ENCODE measurements around the gene EP400. TPM values are rescaled to one million over a fixed set of nuclear protein-coding genes. Genes with fewer than 3 reads are reported as not detected.

EP400 gene
- total and polyA plus RNA-seq, 2 of the 13 experiments (the other 11 are each of a cell fraction or from before 2014, with no cell fraction given), result 4.9 to 5.0 TPM

DNA sequence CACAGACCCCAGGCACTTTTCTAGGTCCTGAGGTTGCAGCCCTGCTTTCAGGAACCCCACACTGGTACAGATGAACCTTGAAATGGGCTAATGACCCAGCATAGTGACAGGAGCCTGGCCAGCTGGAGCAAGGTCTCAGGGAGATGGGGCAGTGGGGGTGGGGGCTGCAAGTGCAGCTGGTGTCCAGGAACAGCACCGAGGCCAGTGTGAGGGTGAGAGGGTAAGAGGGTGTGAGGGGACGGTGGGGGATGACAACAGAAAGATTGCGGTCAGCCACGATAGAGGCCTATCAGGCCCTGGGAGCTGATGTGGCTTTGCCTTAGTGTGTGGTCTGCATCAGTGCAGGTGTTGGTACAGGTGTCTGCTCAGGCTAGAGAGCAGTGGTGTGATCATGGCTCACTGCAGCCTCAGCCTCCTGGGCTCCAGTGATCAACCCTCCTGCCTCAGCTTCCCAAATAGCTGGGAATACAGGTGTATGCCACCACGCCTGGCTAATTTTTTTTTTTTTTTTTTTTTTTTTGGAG lies 59.7 kb downstream of the EP400 start:
- 98% methylated on average over 5 of the region's 5 CpGs for WGBS (ENCODE audit: low lambda C conversion rate)
- Histone ChIP-seq H3K9ac (ENCODE audit: insufficient read depth, low read depth, low read length) (no peak overlapping the region), H3K79me2 (ENCODE audit: insufficient read depth, low read length) (no peaks in the 10 kb centered on the region), H4K20me1 (ENCODE audit: insufficient read depth, low read length) (no peaks in the 10 kb centered on the region), H3K4me1 (ENCODE audit: insufficient read depth, low read length) (no peaks in the 10 kb centered on the region), H3K27ac (ENCODE audit: extremely low read length, insufficient read depth, low read length) (no peak overlapping the region), H3K36me3 (replicated peaks in 1 of 2; ENCODE audit: control insufficient read depth in 1 of 2, insufficient read depth in 2 of 2, low read length in 2 of 2) (peaks cover 26 to 62% of the 10 kb centered on the region in 2 experiments), H2AFZ (ENCODE audit: low read length) (no peak overlapping the region), H3K4me2 (ENCODE audit: low read depth, low read length) (no peak overlapping the region), H3K9me3 (ENCODE audit: low read length) (no peaks in the 10 kb centered on the region), H3K4me3 (replicated peaks in 1 of 3; ENCODE audit: insufficient read depth in 1 of 3, low read depth in 2 of 3, low read length in 3 of 3) (no peak overlapping the region), H3K27me3 (ENCODE audit: control insufficient read depth in 1 of 2, insufficient read depth in 2 of 2, low read length in 2 of 2) (no peaks in the 10 kb centered on the region)
- BruUV-seq (replicated peaks), result no TSS peak
- FAIRE-seq, result no peak
- TF ChIP-seq TBL1XR1 (IDR thresholded peaks at IDR 0.05; ENCODE audit: borderline replicate concordance, low read length, partially characterized antibody) (no peak), ZNF326 (CRISPR knock-in tag; IDR thresholded peaks at IDR 0.05; ENCODE audit: borderline replicate concordance) (no peak), POLR2AphosphoS5 (IDR thresholded peaks at IDR 0.05; ENCODE audit: low read depth, low read length) (no peak), ZBTB7B (CRISPR knock-in tag; IDR thresholded peaks at IDR 0.05) (no peak)
- DNase-seq (ENCODE audit: low spot score), result no peak
- POLR2A ChIA-PET, result no interaction called here
- intact Hi-C loops (cut with micrococcal nuclease; ENCODE audit: unreplicated experiment), result no loop called here
- CTCF ChIA-PET (ENCODE audit: low intra/inter-chr PET ratio, low total read pairs), result no interaction called here
- no peak for ATAC-seq
- in situ Hi-C loops (cut with HindIII; ENCODE audit: extremely low pct_ligation_motif_present, low pct_unique_long_range_greater_than_20kb), result loop anchor here (25.0 kb wide), 1 partner anchor 397 kb away; no protein-coding TSS in a partner anchor

GRCh38 chr12:132012919-132013568 lies 63.3 kb downstream of the EP400 start:
- Histone ChIP-seq H4K20me1 (ENCODE audit: insufficient read depth, low read length) (no peaks in the 10 kb centered on the region), H3K9ac (ENCODE audit: insufficient read depth, low read depth, low read length) (no peak overlapping the region), H3K4me2 (ENCODE audit: low read depth, low read length) (no peak overlapping the region), H3K27ac (ENCODE audit: extremely low read length, insufficient read depth, low read length) (no peak overlapping the region), H2AFZ (ENCODE audit: low read length) (no peak overlapping the region), H3K27me3 (ENCODE audit: control insufficient read depth in 1 of 2, insufficient read depth in 2 of 2, low read length in 2 of 2) (no peaks in the 10 kb centered on the region), H3K4me3 (replicated peaks in 1 of 3; ENCODE audit: insufficient read depth in 1 of 3, low read depth in 2 of 3, low read length in 3 of 3) (no peak overlapping the region), H3K9me3 (ENCODE audit: low read length) (no peaks in the 10 kb centered on the region), H3K36me3 (replicated peaks in 1 of 2; ENCODE audit: control insufficient read depth in 1 of 2, insufficient read depth in 2 of 2, low read length in 2 of 2) (peaks cover 33 to 72% of the 10 kb centered on the region in 2 experiments), H3K79me2 (ENCODE audit: insufficient read depth, low read length) (no peaks in the 10 kb centered on the region), H3K4me1 (ENCODE audit: insufficient read depth, low read length) (no peaks in the 10 kb centered on the region)
- in situ Hi-C loops (cut with HindIII; ENCODE audit: extremely low pct_ligation_motif_present, low pct_unique_long_range_greater_than_20kb) (loop anchor here (25.0 kb wide), 1 partner anchor 401 kb away; no protein-coding TSS in a partner anchor), intact Hi-C loops (cut with micrococcal nuclease; ENCODE audit: unreplicated experiment) (no loop called here)
- DNase-seq (ENCODE audit: low spot score), result no peak
- ChIA-PET POLR2A (no interaction called here), CTCF (ENCODE audit: low intra/inter-chr PET ratio, low total read pairs) (no interaction called here)
- 97% methylated on average over 19 of the region's 20 CpGs for WGBS (ENCODE audit: low lambda C conversion rate)
- no TSS peak for BruUV-seq (replicated peaks)
- FAIRE-seq, result no peak
- ATAC-seq, result no peak
- no peak for TF ChIP-seq CCDC6 (CRISPR knock-in tag; IDR thresholded peaks at IDR 0.05)
- no peak for TF ChIP-seq MXD4 (CRISPR knock-in tag; IDR thresholded peaks at IDR 0.05)
- no peak for TF ChIP-seq PLSCR1 (CRISPR knock-in tag; IDR thresholded peaks at IDR 0.05; ENCODE audit: borderline replicate concordance)
- TF ChIP-seq MTERF4 (CRISPR knock-in tag; IDR thresholded peaks at IDR 0.05), result no peak
- TF ChIP-seq, protein P1, sequence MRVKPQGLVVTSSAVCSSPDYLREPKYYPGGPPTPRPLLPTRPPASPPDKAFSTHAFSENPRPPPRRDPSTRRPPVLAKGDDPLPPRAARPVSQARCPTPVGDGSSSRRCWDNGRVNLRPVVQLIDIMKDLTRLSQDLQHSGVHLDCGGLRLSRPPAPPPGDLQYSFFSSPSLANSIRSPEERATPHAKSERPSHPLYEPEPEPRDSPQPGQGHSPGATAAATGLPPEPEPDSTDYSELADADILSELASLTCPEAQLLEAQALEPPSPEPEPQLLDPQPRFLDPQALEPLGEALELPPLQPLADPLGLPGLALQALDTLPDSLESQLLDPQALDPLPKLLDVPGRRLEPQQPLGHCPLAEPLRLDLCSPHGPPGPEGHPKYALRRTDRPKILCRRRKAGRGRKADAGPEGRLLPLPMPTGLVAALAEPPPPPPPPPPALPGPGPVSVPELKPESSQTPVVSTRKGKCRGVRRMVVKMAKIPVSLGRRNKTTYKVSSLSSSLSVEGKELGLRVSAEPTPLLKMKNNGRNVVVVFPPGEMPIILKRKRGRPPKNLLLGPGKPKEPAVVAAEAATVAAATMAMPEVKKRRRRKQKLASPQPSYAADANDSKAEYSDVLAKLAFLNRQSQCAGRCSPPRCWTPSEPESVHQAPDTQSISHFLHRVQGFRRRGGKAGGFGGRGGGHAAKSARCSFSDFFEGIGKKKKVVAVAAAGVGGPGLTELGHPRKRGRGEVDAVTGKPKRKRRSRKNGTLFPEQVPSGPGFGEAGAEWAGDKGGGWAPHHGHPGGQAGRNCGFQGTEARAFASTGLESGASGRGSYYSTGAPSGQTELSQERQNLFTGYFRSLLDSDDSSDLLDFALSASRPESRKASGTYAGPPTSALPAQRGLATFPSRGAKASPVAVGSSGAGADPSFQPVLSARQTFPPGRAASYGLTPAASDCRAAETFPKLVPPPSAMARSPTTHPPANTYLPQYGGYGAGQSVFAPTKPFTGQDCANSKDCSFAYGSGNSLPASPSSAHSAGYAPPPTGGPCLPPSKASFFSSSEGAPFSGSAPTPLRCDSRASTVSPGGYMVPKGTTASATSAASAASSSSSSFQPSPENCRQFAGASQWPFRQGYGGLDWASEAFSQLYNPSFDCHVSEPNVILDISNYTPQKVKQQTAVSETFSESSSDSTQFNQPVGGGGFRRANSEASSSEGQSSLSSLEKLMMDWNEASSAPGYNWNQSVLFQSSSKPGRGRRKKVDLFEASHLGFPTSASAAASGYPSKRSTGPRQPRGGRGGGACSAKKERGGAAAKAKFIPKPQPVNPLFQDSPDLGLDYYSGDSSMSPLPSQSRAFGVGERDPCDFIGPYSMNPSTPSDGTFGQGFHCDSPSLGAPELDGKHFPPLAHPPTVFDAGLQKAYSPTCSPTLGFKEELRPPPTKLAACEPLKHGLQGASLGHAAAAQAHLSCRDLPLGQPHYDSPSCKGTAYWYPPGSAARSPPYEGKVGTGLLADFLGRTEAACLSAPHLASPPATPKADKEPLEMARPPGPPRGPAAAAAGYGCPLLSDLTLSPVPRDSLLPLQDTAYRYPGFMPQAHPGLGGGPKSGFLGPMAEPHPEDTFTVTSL (CRISPR knock-in tag; IDR thresholded peaks at IDR 0.05; ENCODE audit: borderline replicate concordance), result no peak
- TF ChIP-seq MLLT10 (CRISPR knock-in tag; IDR thresholded peaks at IDR 0.05), result no peak
- no peak for TF ChIP-seq ATAD3A (CRISPR knock-in tag; IDR thresholded peaks at IDR 0.05)
